Measurements from ENCODE around the gene GPR139. TPM values are rescaled to one million over a fixed set of nuclear protein-coding genes. Genes with fewer than 3 reads are reported as not detected.

Gene GPR139
- total RNA-seq, 1 donor from 2014 or later = not detected

DNA sequence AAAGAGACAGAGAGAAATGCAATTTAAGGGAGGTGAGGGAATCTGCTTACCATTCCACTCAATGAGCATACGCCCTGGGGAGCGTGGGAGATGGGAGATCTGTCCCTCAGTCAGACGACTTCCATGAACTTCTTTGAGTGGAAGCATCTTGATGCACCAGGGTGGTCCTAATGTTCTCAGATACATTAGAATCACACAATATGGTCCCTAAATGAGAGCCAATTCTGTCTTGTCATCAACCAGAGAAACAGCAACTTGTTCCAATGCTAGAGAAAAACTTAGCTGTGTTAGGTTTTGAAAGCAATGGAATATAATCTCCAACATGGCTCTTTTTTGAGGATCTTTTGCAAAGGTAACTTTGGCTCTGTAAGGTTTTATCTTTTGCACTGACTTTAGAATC, 44.1 kb downstream of the GPR139 start:
- Histone ChIP-seq H3K27me3 (no peaks in the 10 kb centered on the region), H3K4me1 (no peaks in the 10 kb centered on the region), H3K79me2 (ENCODE audit: low read depth) (no peaks in the 10 kb centered on the region), H3K9me3 (ENCODE audit: low read depth) (no peaks in the 10 kb centered on the region), H3F3A (ENCODE audit: low read depth) (no peaks in the 10 kb centered on the region), H4K20me1 (ENCODE audit: low read depth) (no peaks in the 10 kb centered on the region), H2AFZ (replicated peaks) (no peak overlapping the region), H3K27ac (no peak overlapping the region), H3K36me3 (no peaks in the 10 kb centered on the region), H3K4me3 (no peak overlapping the region), H3K4me2 (no peak overlapping the region), H3K9ac (no peak overlapping the region)
- Mint-ChIP-seq H3K36me3 (no peaks in the 10 kb centered on the region), H3K4me1 (no peaks in the 10 kb centered on the region), H3K4me3 (no peak overlapping the region), H3K9me3 (no peaks in the 10 kb centered on the region), H3K27ac (no peak overlapping the region), H3K27me3 (ENCODE audit: insufficient read depth, low read depth) (peaks cover 4% of the 10 kb centered on the region)
- DNase-seq (ENCODE audit: low spot score) = no peak
- no peak for TF ChIP-seq EZH2phosphoT487 (IDR thresholded peaks at IDR 0.05)
- TF ChIP-seq EZH2 (IDR thresholded peaks at IDR 0.05) = no peak
- TF ChIP-seq, protein P1, sequence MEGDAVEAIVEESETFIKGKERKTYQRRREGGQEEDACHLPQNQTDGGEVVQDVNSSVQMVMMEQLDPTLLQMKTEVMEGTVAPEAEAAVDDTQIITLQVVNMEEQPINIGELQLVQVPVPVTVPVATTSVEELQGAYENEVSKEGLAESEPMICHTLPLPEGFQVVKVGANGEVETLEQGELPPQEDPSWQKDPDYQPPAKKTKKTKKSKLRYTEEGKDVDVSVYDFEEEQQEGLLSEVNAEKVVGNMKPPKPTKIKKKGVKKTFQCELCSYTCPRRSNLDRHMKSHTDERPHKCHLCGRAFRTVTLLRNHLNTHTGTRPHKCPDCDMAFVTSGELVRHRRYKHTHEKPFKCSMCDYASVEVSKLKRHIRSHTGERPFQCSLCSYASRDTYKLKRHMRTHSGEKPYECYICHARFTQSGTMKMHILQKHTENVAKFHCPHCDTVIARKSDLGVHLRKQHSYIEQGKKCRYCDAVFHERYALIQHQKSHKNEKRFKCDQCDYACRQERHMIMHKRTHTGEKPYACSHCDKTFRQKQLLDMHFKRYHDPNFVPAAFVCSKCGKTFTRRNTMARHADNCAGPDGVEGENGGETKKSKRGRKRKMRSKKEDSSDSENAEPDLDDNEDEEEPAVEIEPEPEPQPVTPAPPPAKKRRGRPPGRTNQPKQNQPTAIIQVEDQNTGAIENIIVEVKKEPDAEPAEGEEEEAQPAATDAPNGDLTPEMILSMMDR (IDR thresholded peaks at IDR 0.05) = no peak

DNA sequence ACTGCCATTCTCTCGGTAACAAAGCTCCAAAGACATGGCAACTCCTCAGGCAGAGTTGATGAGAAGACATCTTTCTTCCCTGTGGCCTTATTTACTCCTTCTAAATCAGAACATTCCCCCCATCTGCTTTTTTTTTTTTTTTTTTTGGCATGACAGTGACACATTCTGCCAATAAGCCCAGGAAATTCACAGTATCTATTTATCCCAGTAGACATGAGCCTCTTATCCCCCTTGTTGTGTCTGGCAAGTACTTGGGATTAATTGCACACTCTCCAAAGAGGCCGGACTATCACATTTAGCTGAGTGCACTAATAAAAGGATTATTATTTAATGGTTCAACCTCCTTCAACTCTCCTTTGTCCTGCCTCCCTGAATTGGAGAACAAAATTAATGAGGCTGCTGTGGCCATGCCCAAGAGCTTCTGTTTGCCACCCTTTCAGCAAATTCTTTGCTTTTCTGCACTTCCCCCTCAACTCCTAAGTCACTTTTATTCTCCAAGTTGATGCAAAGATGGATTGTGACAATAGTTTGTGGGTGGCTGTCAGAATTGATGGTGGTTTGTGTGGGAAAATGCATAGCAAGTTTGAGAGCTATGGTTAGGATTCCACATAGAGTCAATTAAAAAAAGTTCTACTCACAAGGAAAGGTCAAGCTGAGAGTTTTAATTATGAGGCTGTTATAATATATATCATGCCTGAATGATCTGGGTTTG, 47.2 kb downstream of the GPR139 start:
- peaks cover 5% of the 10 kb centered on the region for H3K27me3 Mint-ChIP-seq (ENCODE audit: insufficient read depth, low read depth)
- no peak overlapping the region for H3K27ac ChIP-seq
- H3K36me3 ChIP-seq = no peaks in the 10 kb centered on the region
- no peaks in the 10 kb centered on the region for H3F3A ChIP-seq (ENCODE audit: low read depth)
- H3K9ac ChIP-seq = no peak overlapping the region
- no peaks in the 10 kb centered on the region for H3K9me3 ChIP-seq (ENCODE audit: low read depth)
- DNase-seq (ENCODE audit: low spot score) = no peak
- H3K27me3 ChIP-seq = no peaks in the 10 kb centered on the region
- H3K4me3 Mint-ChIP-seq = no peak overlapping the region
- no peak overlapping the region for H3K4me2 ChIP-seq
- no peak for TF ChIP-seq EZH2phosphoT487 (IDR thresholded peaks at IDR 0.05)
- TF ChIP-seq, protein P1 (IDR thresholded peaks at IDR 0.05) = no peak
- TF ChIP-seq EZH2 (IDR thresholded peaks at IDR 0.05) = no peak
- no peaks in the 10 kb centered on the region for H3K9me3 Mint-ChIP-seq
- no peaks in the 10 kb centered on the region for H3K79me2 ChIP-seq (ENCODE audit: low read depth)
- peaks cover 4% of the 10 kb centered on the region for H4K20me1 ChIP-seq (ENCODE audit: low read depth)
- no peaks in the 10 kb centered on the region for H3K36me3 Mint-ChIP-seq
- H3K4me1 Mint-ChIP-seq = no peaks in the 10 kb centered on the region
- no peak overlapping the region for H2AFZ ChIP-seq (replicated peaks)
- no peak overlapping the region for H3K4me3 ChIP-seq
- no peak overlapping the region for H3K27ac Mint-ChIP-seq
- no peaks in the 10 kb centered on the region for H3K4me1 ChIP-seq

- Mint-ChIP-seq H3K4me1 (no peaks in the 10 kb centered on the region), H3K27ac (no peak overlapping the region), H3K4me3 (no peak overlapping the region), H3K9me3 (no peaks in the 10 kb centered on the region), H3K36me3 (no peaks in the 10 kb centered on the region), H3K27me3 (ENCODE audit: insufficient read depth, low read depth) (peaks cover 7% of the 10 kb centered on the region)
- Histone ChIP-seq H3F3A (ENCODE audit: low read depth) (no peaks in the 10 kb centered on the region), H3K9ac (no peak overlapping the region), H3K79me2 (ENCODE audit: low read depth) (no peaks in the 10 kb centered on the region), H3K9me3 (ENCODE audit: low read depth) (no peaks in the 10 kb centered on the region), H3K4me1 (no peaks in the 10 kb centered on the region), H2AFZ (replicated peaks) (no peak overlapping the region), H3K36me3 (no peaks in the 10 kb centered on the region), H3K27me3 (no peaks in the 10 kb centered on the region), H3K4me3 (no peak overlapping the region), H3K27ac (no peak overlapping the region), H4K20me1 (ENCODE audit: low read depth) (peaks cover 4% of the 10 kb centered on the region), H3K4me2 (no peak overlapping the region)
- peak; percentile 50 for DNase-seq (ENCODE audit: low spot score)
- TF ChIP-seq EZH2 (IDR thresholded peaks at IDR 0.05) (no peak), EZH2phosphoT487 (IDR thresholded peaks at IDR 0.05) (no peak)
- TF ChIP-seq, protein P1 (IDR thresholded peaks at IDR 0.05) = no peak
Observed at GRCh38 chr16:20023190-20023589, 50.5 kb downstream of the GPR139 start.

All from neural progenitor cell (in vitro differentiated cells).